GM12878 (cell line): ENCODE measurements around the gene ATP8A1. TPM values are rescaled to one million over a fixed set of nuclear protein-coding genes. Genes with fewer than 3 reads are reported as not detected.

ENCODE experiments used
- ATAC-seq: fragments of 200-7000 bp; cut with Tn5 transposase; 3 replicates; pipeline ENCODE4 v1.9.1; 2020; ENCODE audit warnings: mild to moderate bottlenecking, moderate library complexity
- BruUV-seq: library from RNA; stranded (reverse); fragments of 400-500 nt; replicated peaks from 2 replicates; lab custom pipeline; 2021; lab: Mats Ljungman, UMichigan
- CTCF ChIA-PET: fragments of 300-600 bp; sonication (Branson Sonifier 250); formaldehyde crosslinking; extraction: SDS; loops from one replicate; lab custom pipeline; 2021; ENCODE audit warnings: inconsistent platforms; lab: Yijun Ruan, JAX
- POLR2A ChIA-PET: fragments of 350-600 bp; formaldehyde crosslinking; extraction: SDS; loops from one replicate; lab custom pipeline; 2021; ENCODE audit warnings: inconsistent platforms; lab: Charles Lee
- RAD21 ChIA-PET: fragments of 300-600 bp; sonication (Branson Sonifier 250); formaldehyde crosslinking; loops from one replicate; lab custom pipeline; 2023; ENCODE audit warnings: antibody characterized with exemption; ENCODE audit not compliant: unreplicated experiment; lab: Charles Lee
- SMC1A ChIA-PET: fragments of 300-600 bp; sonication (Branson Sonifier 250); formaldehyde crosslinking; loops from one replicate; lab custom pipeline; 2023; ENCODE audit not compliant: unreplicated experiment, uncharacterized antibody; lab: Charles Lee
- DNase-seq: peaks from one replicate; pipeline ENCODE4 v3.0.0-alpha.2; 2011; ENCODE audit warnings: low read depth, low spot score
- FAIRE-seq: peaks from 3 replicates; lab custom pipeline; 2011; peaks lifted over from hg19 to GRCh38; lab: Jason Lieb, UNC
- H2AFZ ChIP-seq: 2 replicates; pipeline ENCODE4 v1.6.0; 2011; ENCODE audit warnings: low read depth, low read length, control low read depth; ENCODE audit not compliant: control insufficient read depth
- H3K27ac ChIP-seq: 2 replicates; pipeline ENCODE4 v1.5.1; 2011; ENCODE audit warnings: control low read depth; ENCODE audit not compliant: control insufficient read depth, insufficient read depth
- H3K27me3 ChIP-seq, 2 experiments: replicated peaks in 1 of 2; 2 replicates each; pipeline versions ENCODE4 v1.6.0 to v1.6.1; 2011; ENCODE audit warnings: low read length in 1 of 2; ENCODE audit not compliant: control insufficient read depth in 2 of 2, insufficient read depth in 2 of 2
- H3K36me3 ChIP-seq, 2 experiments: 2 replicates each; pipeline ENCODE4 v1.5.1; 2011; ENCODE audit warnings: low read length in 1 of 2; ENCODE audit not compliant: control insufficient read depth in 2 of 2, insufficient read depth in 2 of 2
- H3K4me1 ChIP-seq: 2 replicates; pipeline ENCODE4 v1.6.1; 2011; ENCODE audit warnings: mild to moderate bottlenecking, low read length, moderate library complexity, mixed read lengths; ENCODE audit not compliant: control insufficient read depth, insufficient read depth
- H3K4me2 ChIP-seq: 2 replicates; pipeline ENCODE4 v1.6.0; 2011; ENCODE audit warnings: control low read depth; ENCODE audit not compliant: control insufficient read depth, insufficient read depth
- H3K4me3 ChIP-seq: fragments of 200-600 bp; sonication (generic); 2 replicates; pipeline ENCODE4 v1.5.1; 2016
- H3K79me2 ChIP-seq: 2 replicates; pipeline ENCODE4 v1.6.0; 2011; ENCODE audit warnings: low read length; ENCODE audit not compliant: control insufficient read depth, insufficient read depth
- H3K9ac ChIP-seq: 2 replicates; pipeline ENCODE4 v1.8.0; 2011; ENCODE audit warnings: low read length, control low read depth, mixed read lengths; ENCODE audit not compliant: control insufficient read depth, insufficient read depth
- H3K9me3 ChIP-seq: replicated peaks from 3 replicates; pipeline ENCODE4 v1.5.1; 2011; ENCODE audit warnings: mild to moderate bottlenecking, low read length; ENCODE audit not compliant: control insufficient read depth, insufficient read depth
- H4K20me1 ChIP-seq: 2 replicates; pipeline ENCODE4 v1.6.0; 2011; ENCODE audit not compliant: control insufficient read depth, insufficient read depth
- ATF3 ChIP-seq: IDR thresholded peaks from 2 replicates; pipeline ENCODE4 v1.6.1; 2011; ENCODE audit warnings: low read depth, mild to moderate bottlenecking, low read length, moderate library complexity, borderline replicate concordance; ENCODE audit errors: extremely low read depth
- CHD1 ChIP-seq: IDR thresholded peaks from 2 replicates; pipeline ENCODE4 v1.6.1; 2012; ENCODE audit warnings: low read depth, low read length, improper control_type of control experiment
- E2F8 ChIP-seq: fragments of 450-650 bp; IDR thresholded peaks from 2 replicates; pipeline ENCODE4 v1.6.1; 2018; ENCODE audit warnings: mild to moderate bottlenecking, low read depth, moderate library complexity; ENCODE audit not compliant: partially characterized antibody
- ESRRA ChIP-seq: IDR thresholded peaks from 2 replicates; pipeline ENCODE4 v1.6.1; 2012; ENCODE audit warnings: mild to moderate bottlenecking, low read length, improper control_type of control experiment
- HCFC1 ChIP-seq: fragments of 150-350 bp; IDR thresholded peaks from 2 replicates; pipeline ENCODE4 v1.6.1; 2014; ENCODE audit warnings: low read length
- IKZF1 ChIP-seq: fragments of 450-650 bp; conservative IDR thresholded peaks from 2 replicates; pipeline ENCODE4 v1.6.1; 2017; ENCODE audit warnings: antibody characterized with exemption, mild to moderate bottlenecking
- JUND ChIP-seq: IDR thresholded peaks from 2 replicates; pipeline ENCODE4 v1.6.1; 2012; ENCODE audit warnings: low read depth, mild to moderate bottlenecking, low read length, improper control_type of control experiment, moderate library complexity
- KDM1A ChIP-seq: fragments of 200-600 bp; sonication (generic); IDR thresholded peaks from 2 replicates; pipeline ENCODE4 v1.6.1; 2016; ENCODE audit warnings: borderline replicate concordance
- MYB ChIP-seq: fragments of 150-350 bp; IDR thresholded peaks from 2 replicates; pipeline ENCODE4 v1.6.1; 2014; ENCODE audit warnings: mild to moderate bottlenecking, low read depth, low read length, borderline replicate concordance
- NFYB ChIP-seq: IDR thresholded peaks from 2 replicates; pipeline ENCODE4 v1.6.1; 2011; ENCODE audit warnings: low read depth, mild to moderate bottlenecking, low read length, improper control_type of control experiment, moderate library complexity; ENCODE audit not compliant: insufficient read depth
- NR2C2 ChIP-seq: IDR thresholded peaks from 2 replicates; pipeline ENCODE4 v1.6.1; 2011; ENCODE audit warnings: borderline replicate concordance, low read depth; ENCODE audit not compliant: control insufficient read depth, insufficient read length
- RUNX3 ChIP-seq: IDR thresholded peaks from 2 replicates; pipeline ENCODE4 v1.6.1; 2012; ENCODE audit warnings: low read length, inconsistent platforms
- SMARCA5 ChIP-seq: fragments of 450-650 bp; IDR thresholded peaks from 2 replicates; pipeline ENCODE4 v1.6.1; 2017; ENCODE audit warnings: mild to moderate bottlenecking
- SREBF2 ChIP-seq: IDR thresholded peaks from 2 replicates; pipeline ENCODE4 v1.6.1; 2012; ENCODE audit warnings: mild to moderate bottlenecking, low read length
- ZNF217 ChIP-seq: fragments of 450-650 bp; IDR thresholded peaks from 2 replicates; pipeline ENCODE4 v1.6.1; 2017; ENCODE audit warnings: antibody characterized with exemption, mild to moderate bottlenecking
- ZNF384 ChIP-seq: IDR thresholded peaks from 2 replicates; pipeline ENCODE4 v1.6.1; 2012; ENCODE audit warnings: low read depth, mild to moderate bottlenecking, low read length, improper control_type of control experiment, borderline replicate concordance
- WGBS: methylation state at CpG from one replicate; pipeline ENCODE4 v1.1.6; 2016; ENCODE audit warnings: low lambda C conversion rate; ENCODE audit not compliant: insufficient replicate concordance, insufficient coverage; ENCODE audit errors: missing lambda C conversion rate; 5-methylcytosine and 5-hydroxymethylcytosine counted together
- in situ Hi-C: fragments of 300-500 bp; cut with MboI; formaldehyde crosslinking; loops from 9 replicates; pipeline ENCODE4 v1.14.3; 2018; ENCODE audit warnings: mixed read lengths
- intact Hi-C: fragments of 100-400 bp; cut with micrococcal nuclease; formaldehyde crosslinking; loops from one replicate; pipeline ENCODE4 v1.14.2; 2022; ENCODE audit not compliant: unreplicated experiment
- polyA plus RNA-seq, 11 experiments: library from polyadenylated mRNA; depleted of rRNA in 4 of 11; unstranded in 6 of 11; stranded (reverse) in 5 of 11; fragments of >200 nt; fragmentation: Nextera tagmentation in 4 of 11; fragmentation: Illumina TruSeq in 1 of 11; extraction: Ambion mirVana in 4 of 11; extraction: Trizol in 1 of 11; gene quantifications; 1 replicate in 1 of 11; 2 replicates in 10 of 11; pipeline versions ENCODE4 v1.2.1 to v1.2.3, GENCODE V29; 2011 to 2016; ENCODE audit warnings: inconsistent platforms in 2 of 11, missing spikeins in 2 of 11, low read depth in 1 of 11
- total RNA-seq, 4 experiments: library from RNA; depleted of rRNA in 3 of 4; stranded (reverse); fragments of >200 nt in 3 of 4; fragmentation: Illumina TruSeq in 1 of 4; extraction: Trizol in 1 of 4; gene quantifications; 2 replicates each; pipeline versions ENCODE4 v1.2.1 to v1.2.3, GENCODE V29; 2013 to 2021

Gene ATP8A1
- total and polyA plus RNA-seq, 10 of the 15 experiments (the other 5 are each of a cell fraction or from before 2014, with no cell fraction given): 9.0 to 116 (median 37.3) TPM

GRCh38 chr4:42416017-42416416 is 240.9 kb downstream of the ATP8A1 start:
- POLR2A ChIA-PET: no interaction called here
- no peak for TF ChIP-seq ATF3
- no peak for TF ChIP-seq RUNX3
- no peak for TF ChIP-seq JUND
- TF ChIP-seq MYB: no peak
- TF ChIP-seq CHD1: no peak
- TF ChIP-seq E2F8: no peak
- no peak for TF ChIP-seq SREBF2
- TF ChIP-seq SMARCA5: no peak
- TF ChIP-seq NR2C2: no peak
- no peak for TF ChIP-seq IKZF1
- no peak for TF ChIP-seq HCFC1
- no peak for TF ChIP-seq ZNF217
- TF ChIP-seq ZNF384: no peak
- TF ChIP-seq KDM1A: no peak
- TF ChIP-seq NFYB: no peak
- no peak for TF ChIP-seq ESRRA
- in situ Hi-C loops (no loop called here), intact Hi-C loops (no loop called here)
- 31% methylated on average over 3 of the region's 3 CpGs for WGBS
- Histone ChIP-seq H3K27me3 (no peaks in the 10 kb centered on the region), H3K36me3 (peaks cover 2 to 6% of the 10 kb centered on the region in 2 experiments; a peak in 3 of 4 replicates), H4K20me1 (no peaks in the 10 kb centered on the region), H3K79me2 (no peaks in the 10 kb centered on the region), H2AFZ (no peak overlapping the region), H3K9ac (no peak overlapping the region), H3K27ac (no peak overlapping the region), H3K4me3 (no peak overlapping the region), H3K4me1 (no peaks in the 10 kb centered on the region), H3K4me2 (no peak overlapping the region), H3K9me3 (no peaks in the 10 kb centered on the region)
- CTCF ChIA-PET: interaction anchor here (4.1 kb wide), 1 partner anchor 104 kb away, joined by 21 read pairs; no protein-coding TSS in a partner anchor
- FAIRE-seq (peak; percentile 23), DNase-seq (no peak), ATAC-seq (no peak)
- RAD21 ChIA-PET: no interaction called here
- SMC1A ChIA-PET: interaction anchor here (0.7 kb wide), 1 partner anchor 73 kb away, joined by 3 read pairs; no protein-coding TSS in a partner anchor
- BruUV-seq: no TSS peak
